CD4-positive, alpha-beta T cell treated with Interleukin-1 beta for 1 hour (primary cell): ENCODE measurements around the gene CUX1.

Source experiments
- DNase-seq, 2 donors: peaks; one replicate each; pipeline ENCODE4 v3.0.0-alpha.2; 2020 to 2022

The CUX1 gene

GRCh38 chr7:101900103-101900502, 82.7 kb downstream of the CUX1 start:
- DNase-seq = no peak

GRCh38 chr7:101901661-101902491, 84.5 kb downstream of the CUX1 start:
- DNase-seq = no peak

GRCh38 chr7:101902680-101903514, 85.5 kb downstream of the CUX1 start:
- DNase-seq = no peak

GRCh38 chr7:101903515-101903868, 86.1 kb downstream of the CUX1 start:
- no peak for DNase-seq

- DNase-seq = no peak
These were observed 86.6 kb downstream of the CUX1 start for GRCh38 chr7:101904019-101904418.

GRCh38 chr7:101905203-101905865, 87.9 kb downstream of the CUX1 start:
- DNase-seq = no peak

GRCh38 chr7:101906291-101907240, 89.1 kb downstream of the CUX1 start:
- DNase-seq = no peak

GRCh38 chr7:101910991-101911799, 93.8 kb downstream of the CUX1 start:
- DNase-seq = no peak

- no peak for DNase-seq
These were observed 94.6 kb downstream of the CUX1 start for GRCh38 chr7:101911800-101912715.

GRCh38 chr7:101912716-101913110, 95.3 kb downstream of the CUX1 start:
- no peak for DNase-seq

- no peak for DNase-seq
These were observed 95.9 kb downstream of the CUX1 start for GRCh38 chr7:101913247-101913721.

- DNase-seq = no peak
These were observed 96.4 kb downstream of the CUX1 start for GRCh38 chr7:101913851-101914250.

- no peak for DNase-seq
These were observed 97.6 kb downstream of the CUX1 start for GRCh38 chr7:101915000-101915399.

GRCh38 chr7:101916041-101916800, 98.8 kb downstream of the CUX1 start:
- DNase-seq = no peak

GRCh38 chr7:101916876-101917275, 99.5 kb downstream of the CUX1 start:
- no peak for DNase-seq

- no peak for DNase-seq
These were observed 100.1 kb downstream of the CUX1 start for GRCh38 chr7:101917566-101917965.

GRCh38 chr7:101918426-101918825, 101.0 kb downstream of the CUX1 start:
- DNase-seq = no peak

- DNase-seq = no peak
These were observed 102.1 kb downstream of the CUX1 start for GRCh38 chr7:101919363-101920115.

GRCh38 chr7:101921061-101921460, 103.6 kb downstream of the CUX1 start:
- DNase-seq = no peak
